HUES64 (cell line): Measurements from ENCODE around the gene SFMBT1.

ENCODE experiments used
- H3K27ac ChIP-seq: 2 replicates; pipeline ENCODE4 v1.7.0; 2013; ENCODE audit warnings: low read depth, low read length, inconsistent platforms
- H3K27me3 ChIP-seq: 2 replicates; pipeline ENCODE4 v1.6.1; 2013; ENCODE audit warnings: mild to moderate bottlenecking, low read length; ENCODE audit not compliant: insufficient read depth
- H3K36me3 ChIP-seq: 2 replicates; pipeline ENCODE4 v1.6.1; 2013; ENCODE audit warnings: mild to moderate bottlenecking, low read length; ENCODE audit not compliant: insufficient read depth
- H3K4me1 ChIP-seq: 2 replicates; pipeline ENCODE4 v1.6.1; 2013; ENCODE audit warnings: mild to moderate bottlenecking, low read length, moderate library complexity; ENCODE audit not compliant: insufficient read depth
- H3K4me3 ChIP-seq: 2 replicates; pipeline ENCODE4 v1.5.1; 2013; ENCODE audit warnings: mild to moderate bottlenecking, low read length, moderate library complexity
- H3K9ac ChIP-seq: 2 replicates; pipeline ENCODE4 v1.6.1; 2013; ENCODE audit warnings: mild to moderate bottlenecking, low read depth, low read length
- H3K9me3 ChIP-seq: 2 replicates; pipeline ENCODE4 v1.6.1; 2013; ENCODE audit warnings: low read depth, low read length; ENCODE audit not compliant: insufficient read depth
- WGBS: fragments of 150-250, 120-280 bp; methylation state at CpG from one replicate; pipeline ENCODE4 v1.1.7; 2013; ENCODE audit warnings: missing lambda C conversion rate; 5-methylcytosine and 5-hydroxymethylcytosine counted together

The SFMBT1 gene

DNA sequence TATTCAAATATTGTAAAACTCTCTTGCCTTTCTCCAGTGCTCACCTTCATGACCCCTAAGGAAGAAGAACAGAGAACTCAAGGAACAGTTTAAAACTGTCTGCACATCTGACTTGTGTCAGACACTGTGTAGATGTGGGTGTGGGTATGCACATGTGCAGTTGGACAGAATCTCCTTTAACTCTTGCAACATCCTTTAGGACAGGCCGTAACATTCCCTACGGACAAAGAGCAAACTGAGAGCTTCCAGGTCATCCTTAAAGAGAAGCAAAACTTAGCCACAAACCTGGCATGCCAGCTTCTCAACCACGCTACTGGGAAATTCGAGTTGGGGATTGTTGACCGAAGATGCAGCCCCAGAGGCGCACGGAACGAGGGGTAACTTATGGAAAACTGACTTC, 4.1 kb upstream of the SFMBT1 start:
- Histone ChIP-seq H3K27me3 (peaks cover 28% of the 10 kb centered on the region), H3K4me1 (no peaks in the 10 kb centered on the region), H3K9me3 (no peaks in the 10 kb centered on the region), H3K9ac (no peak overlapping the region), H3K4me3 (no peak overlapping the region), H3K27ac (no peak overlapping the region), H3K36me3 (no peaks in the 10 kb centered on the region)
- 90% methylated on average over 8 of the region's 8 CpGs for WGBS

DNA sequence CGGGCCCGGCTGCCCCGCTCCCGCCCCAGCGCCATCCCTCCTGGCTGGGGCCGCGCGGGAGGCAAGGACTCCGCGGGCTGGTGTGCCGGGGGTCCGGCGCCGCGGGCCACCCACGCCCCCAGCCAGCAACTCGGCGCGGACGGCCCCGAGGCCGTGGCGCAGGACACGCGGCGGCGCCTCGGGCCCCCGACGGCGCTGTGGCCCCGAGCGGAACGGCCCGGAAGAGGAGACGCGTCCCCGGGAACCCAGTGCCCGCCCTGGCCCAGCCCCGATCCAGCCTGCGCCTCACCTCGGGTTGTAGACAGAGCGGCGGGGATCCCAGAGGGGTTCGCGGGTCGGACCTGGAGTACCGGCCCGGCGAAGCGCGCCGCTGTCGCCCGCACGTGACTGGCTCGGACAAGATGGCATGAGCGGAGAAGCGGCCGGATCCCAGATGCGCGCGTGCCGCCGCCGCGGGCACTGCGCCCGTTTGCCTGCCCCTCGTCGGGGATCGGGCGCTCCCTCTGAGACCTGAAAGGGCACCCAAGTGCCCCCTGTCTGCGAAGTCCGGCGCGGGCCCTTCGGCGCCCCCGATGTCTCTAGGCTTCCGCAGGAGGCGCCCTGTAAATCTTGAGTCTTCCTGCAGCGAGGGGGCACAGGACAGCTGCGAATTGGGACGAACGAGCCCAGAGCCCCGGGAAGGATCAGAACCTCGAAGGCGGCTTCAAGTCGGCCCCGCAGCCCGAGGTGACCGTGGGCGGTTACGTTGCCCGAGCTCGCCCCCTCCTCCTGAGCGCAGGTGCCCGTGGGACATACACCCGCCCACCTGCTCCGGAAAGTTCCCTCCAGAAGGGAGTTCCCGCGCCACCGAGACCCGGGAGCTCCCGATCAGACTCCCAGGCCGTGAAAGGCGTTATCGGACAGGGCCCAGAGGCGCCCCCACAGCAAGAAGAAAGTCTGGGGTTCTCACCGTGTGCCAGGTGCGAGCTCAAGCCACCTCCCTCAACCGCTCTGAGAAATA, 598 bp upstream of the SFMBT1 start:
- Histone ChIP-seq H3K36me3 (no peaks in the 10 kb centered on the region), H3K4me1 (0 out of 2 replicates have a peak, but pooled peaks cover 4% of the 10 kb centered on the region), H3K9ac (peak overlapping the region; percentile 82), H3K27me3 (peaks cover 52% of the 10 kb centered on the region), H3K27ac (no peak overlapping the region), H3K4me3 (peak overlapping the region; percentile 69), H3K9me3 (no peaks in the 10 kb centered on the region)
- WGBS: 2% methylated on average over 113 of the region's 113 CpGs

DNA sequence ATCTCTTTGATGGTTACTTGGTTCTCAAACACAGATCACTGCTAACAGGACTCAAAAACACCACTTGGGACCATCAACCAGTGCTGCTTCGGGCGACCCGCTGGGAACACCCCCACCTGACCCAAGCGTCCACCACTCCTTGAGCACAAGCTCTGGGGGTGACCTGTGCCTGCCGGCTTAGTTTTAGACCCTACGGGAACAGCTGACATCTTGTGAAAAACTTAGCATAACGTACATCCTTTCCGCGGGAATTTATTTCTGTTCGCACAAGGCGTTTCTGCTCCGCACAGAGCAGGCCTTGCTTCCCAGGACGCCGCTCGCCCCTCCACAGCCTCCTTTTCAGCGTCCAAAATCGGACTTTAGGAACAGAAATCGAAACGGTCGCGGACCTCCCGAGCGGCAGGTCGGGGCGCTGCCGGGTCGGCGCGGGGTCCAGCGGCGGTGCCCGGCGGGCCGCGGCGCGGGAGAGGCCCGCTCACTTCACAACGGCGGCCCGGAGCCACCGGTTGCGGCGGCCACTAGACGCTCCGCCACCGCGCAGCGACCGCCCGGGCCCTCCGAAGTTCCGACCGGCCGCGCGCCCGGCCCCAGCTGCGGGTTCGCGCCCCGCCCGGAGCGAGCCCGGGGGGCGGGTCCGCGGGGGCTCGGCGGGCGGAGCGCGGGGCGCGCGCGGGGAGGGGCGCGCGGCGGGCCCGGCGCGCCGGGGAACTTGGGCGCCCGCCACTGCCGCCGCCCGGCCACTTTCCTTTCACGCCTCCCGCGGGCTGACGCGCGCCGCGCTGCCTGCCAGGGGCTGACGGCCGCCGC, 959 bp downstream of the SFMBT1 start:
- no peak overlapping the region; the same call in 1 of the 2 replicates for H3K27ac ChIP-seq
- H3K4me1 ChIP-seq: 0 out of 2 replicates have a peak, but pooled peaks cover 4% of the 10 kb centered on the region
- under 1% methylated on average over 101 of the region's 101 CpGs for WGBS
- no peaks in the 10 kb centered on the region for H3K9me3 ChIP-seq
- H3K27me3 ChIP-seq: peaks cover 51% of the 10 kb centered on the region
- H3K36me3 ChIP-seq: no peaks in the 10 kb centered on the region
- H3K9ac ChIP-seq: peak overlapping the region; percentile 59
- peak overlapping the region; percentile 69 for H3K4me3 ChIP-seq

DNA sequence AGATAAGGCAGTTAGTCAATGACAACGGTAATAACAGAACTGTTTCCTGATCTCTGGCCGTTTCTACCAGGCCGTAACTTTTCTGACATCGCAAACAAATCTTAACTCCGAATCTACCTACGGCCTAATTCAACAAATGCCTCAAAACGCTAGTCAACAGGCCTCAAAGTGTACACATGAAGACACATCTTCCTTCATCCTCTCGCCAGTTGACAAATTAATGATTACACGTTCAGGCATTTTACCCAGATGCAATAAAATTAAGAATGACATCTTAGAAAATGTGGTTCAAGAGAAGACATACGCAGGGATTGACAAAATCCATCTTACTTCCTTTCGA, 1.5 kb downstream of the SFMBT1 start:
- no peaks in the 10 kb centered on the region for H3K36me3 ChIP-seq
- H3K9ac ChIP-seq: 0 out of 2 replicates have a peak overlapping the region, but pooled peaks have one; percentile 59
- H3K9me3 ChIP-seq: no peaks in the 10 kb centered on the region
- H3K4me3 ChIP-seq: peak overlapping the region; percentile 69
- peaks cover 49% of the 10 kb centered on the region for H3K27me3 ChIP-seq
- WGBS: 70% methylated on average over 11 of the region's 11 CpGs
- no peak overlapping the region for H3K27ac ChIP-seq
- 0 out of 2 replicates have a peak, but pooled peaks cover 4% of the 10 kb centered on the region for H3K4me1 ChIP-seq

DNA sequence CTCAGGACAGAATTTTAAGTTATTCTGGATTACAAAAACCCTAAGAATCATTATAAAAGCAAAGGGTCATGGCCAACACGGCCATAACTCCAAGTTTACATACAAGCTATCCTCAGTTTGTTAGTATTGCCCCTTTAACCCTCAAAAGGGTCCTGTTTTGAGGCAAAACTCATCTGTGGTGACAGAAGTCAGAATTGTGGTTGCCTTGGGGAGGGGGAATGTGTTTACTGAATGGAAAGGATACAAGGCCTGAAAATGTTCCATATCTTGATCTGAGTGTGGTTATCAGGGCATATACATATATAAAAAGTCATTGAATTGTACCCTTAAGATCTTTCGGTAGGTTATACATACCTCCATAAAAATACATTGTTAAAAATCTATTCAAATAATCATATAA, 2.1 kb downstream of the SFMBT1 start:
- Histone ChIP-seq H3K4me3 (no peak overlapping the region), H3K4me1 (0 out of 2 replicates have a peak, but pooled peaks cover 4% of the 10 kb centered on the region), H3K9me3 (no peaks in the 10 kb centered on the region), H3K9ac (no peak overlapping the region), H3K27ac (no peak overlapping the region), H3K36me3 (no peaks in the 10 kb centered on the region), H3K27me3 (peaks cover 47% of the 10 kb centered on the region)
- WGBS: 90% methylated on average over 2 of the region's 2 CpGs

DNA sequence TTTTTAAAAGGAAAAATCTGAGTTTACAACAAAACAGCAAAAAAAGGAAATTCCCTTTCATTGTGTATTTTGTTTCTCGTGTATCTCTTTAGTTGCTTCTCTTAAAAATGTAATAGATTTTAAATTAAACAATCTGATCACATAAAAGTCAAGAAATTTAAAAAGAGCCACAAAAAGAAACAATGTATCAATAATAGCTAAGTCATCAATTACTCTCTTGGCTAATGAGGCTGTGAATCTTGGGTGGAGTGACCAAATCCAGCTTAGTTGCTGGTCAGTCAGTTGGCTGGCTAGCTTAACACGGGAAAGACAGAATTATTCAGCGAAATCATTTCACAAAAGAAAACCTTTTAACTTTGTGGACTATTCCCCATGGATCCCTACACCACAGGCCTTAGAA, 3.2 kb downstream of the SFMBT1 start:
- H3K9ac ChIP-seq: no peak overlapping the region
- no peak overlapping the region for H3K4me3 ChIP-seq
- 80% methylated on average over 2 of the region's 3 CpGs for WGBS
- H3K27me3 ChIP-seq: peaks cover 40% of the 10 kb centered on the region
- H3K4me1 ChIP-seq: 0 out of 2 replicates have a peak, but pooled peaks cover 4% of the 10 kb centered on the region
- H3K27ac ChIP-seq: no peak overlapping the region
- no peaks in the 10 kb centered on the region for H3K9me3 ChIP-seq
- no peaks in the 10 kb centered on the region for H3K36me3 ChIP-seq

DNA sequence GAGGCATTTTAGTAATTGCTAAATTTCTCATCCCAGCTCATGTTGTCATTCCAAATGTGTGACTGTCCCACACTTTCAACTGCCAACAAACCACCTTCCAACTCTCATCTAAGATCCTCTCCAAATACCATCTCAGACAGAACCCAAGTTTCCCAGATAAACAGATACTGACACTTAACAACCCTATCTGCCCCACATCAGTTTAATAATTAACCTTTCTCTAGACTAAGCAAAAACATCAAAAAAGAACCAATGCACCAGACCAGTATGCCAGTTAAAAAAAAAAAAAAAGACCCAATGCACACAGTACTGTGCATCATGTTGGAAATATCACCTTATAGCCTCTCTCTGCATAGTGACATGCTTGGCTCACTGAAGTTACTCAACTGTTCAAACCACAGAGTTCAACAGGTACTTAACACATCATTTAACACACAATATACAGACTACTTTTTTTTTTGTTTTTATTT, 5.5 kb downstream of the SFMBT1 start:
- Histone ChIP-seq H3K27ac (no peak overlapping the region), H3K27me3 (peaks cover 24% of the 10 kb centered on the region), H3K36me3 (no peaks in the 10 kb centered on the region), H3K9me3 (no peaks in the 10 kb centered on the region), H3K4me3 (no peak overlapping the region), H3K4me1 (0 out of 2 replicates have a peak, but pooled peaks cover 8% of the 10 kb centered on the region), H3K9ac (no peak overlapping the region)

DNA sequence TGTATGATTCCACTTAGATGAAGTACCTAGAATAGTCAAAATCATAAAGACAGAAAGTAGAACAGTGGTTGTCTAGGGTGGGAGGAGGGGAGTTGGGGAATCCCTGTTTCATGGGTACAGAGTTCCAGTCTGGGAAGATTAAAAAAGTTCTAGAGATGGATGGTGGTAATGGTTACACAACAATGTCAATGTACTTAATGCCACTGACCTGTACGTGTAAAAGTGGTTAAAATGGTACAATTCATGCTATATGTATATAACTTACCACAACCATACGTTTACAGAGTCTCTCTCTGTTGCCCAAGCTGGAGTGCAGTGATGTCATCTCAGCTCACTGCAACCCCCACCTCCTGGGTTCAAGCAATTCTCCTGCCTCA, 6.5 kb downstream of the SFMBT1 start:
- H3K9ac ChIP-seq: no peak overlapping the region
- H3K27ac ChIP-seq: no peak overlapping the region
- H3K36me3 ChIP-seq: no peaks in the 10 kb centered on the region
- 0 out of 2 replicates have a peak, but pooled peaks cover 6% of the 10 kb centered on the region for H3K4me1 ChIP-seq
- peaks cover 19% of the 10 kb centered on the region for H3K27me3 ChIP-seq
- H3K4me3 ChIP-seq: no peak overlapping the region
- 84% methylated on average over 1 of the region's 2 CpGs for WGBS
- no peaks in the 10 kb centered on the region for H3K9me3 ChIP-seq

DNA sequence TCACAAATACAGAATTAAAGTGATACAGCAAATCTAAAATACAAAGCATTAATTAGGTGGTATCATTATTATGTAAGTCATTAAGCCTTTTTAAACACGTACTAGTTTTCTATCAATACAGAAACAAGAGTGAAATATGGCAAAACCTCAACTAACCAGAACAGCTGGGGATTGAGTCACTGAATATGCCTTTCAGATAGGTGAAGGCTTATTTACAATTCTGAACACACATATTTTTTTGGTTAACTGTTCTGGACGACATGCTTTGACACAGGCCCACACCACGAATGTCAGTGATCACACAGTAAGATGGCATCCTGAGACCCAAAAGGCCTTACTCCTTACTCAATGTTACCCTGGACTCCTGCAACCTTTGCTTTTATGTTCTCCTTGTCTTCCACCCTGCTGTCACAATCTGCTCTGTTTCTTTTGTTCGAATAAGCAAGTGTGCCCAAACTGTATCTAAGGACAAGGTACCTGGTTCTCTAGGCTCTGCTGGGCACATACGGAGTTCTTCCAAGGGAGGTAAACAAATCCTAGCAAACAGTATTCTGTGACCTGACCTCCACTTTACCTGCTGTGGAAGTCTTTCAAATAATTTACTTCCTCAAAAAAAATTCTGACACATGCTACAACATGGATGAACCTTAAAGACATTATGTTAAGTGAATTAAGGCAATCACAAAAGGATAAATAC, 7.0 kb downstream of the SFMBT1 start:
- no peak overlapping the region for H3K4me3 ChIP-seq
- H3K36me3 ChIP-seq: no peaks in the 10 kb centered on the region
- 0 out of 2 replicates have a peak, but pooled peaks cover 4% of the 10 kb centered on the region for H3K4me1 ChIP-seq
- H3K9me3 ChIP-seq: no peaks in the 10 kb centered on the region
- peaks cover 13% of the 10 kb centered on the region for H3K27me3 ChIP-seq
- no peak overlapping the region for H3K27ac ChIP-seq
- WGBS: 93% methylated on average over 5 of the region's 5 CpGs
- no peak overlapping the region for H3K9ac ChIP-seq

DNA sequence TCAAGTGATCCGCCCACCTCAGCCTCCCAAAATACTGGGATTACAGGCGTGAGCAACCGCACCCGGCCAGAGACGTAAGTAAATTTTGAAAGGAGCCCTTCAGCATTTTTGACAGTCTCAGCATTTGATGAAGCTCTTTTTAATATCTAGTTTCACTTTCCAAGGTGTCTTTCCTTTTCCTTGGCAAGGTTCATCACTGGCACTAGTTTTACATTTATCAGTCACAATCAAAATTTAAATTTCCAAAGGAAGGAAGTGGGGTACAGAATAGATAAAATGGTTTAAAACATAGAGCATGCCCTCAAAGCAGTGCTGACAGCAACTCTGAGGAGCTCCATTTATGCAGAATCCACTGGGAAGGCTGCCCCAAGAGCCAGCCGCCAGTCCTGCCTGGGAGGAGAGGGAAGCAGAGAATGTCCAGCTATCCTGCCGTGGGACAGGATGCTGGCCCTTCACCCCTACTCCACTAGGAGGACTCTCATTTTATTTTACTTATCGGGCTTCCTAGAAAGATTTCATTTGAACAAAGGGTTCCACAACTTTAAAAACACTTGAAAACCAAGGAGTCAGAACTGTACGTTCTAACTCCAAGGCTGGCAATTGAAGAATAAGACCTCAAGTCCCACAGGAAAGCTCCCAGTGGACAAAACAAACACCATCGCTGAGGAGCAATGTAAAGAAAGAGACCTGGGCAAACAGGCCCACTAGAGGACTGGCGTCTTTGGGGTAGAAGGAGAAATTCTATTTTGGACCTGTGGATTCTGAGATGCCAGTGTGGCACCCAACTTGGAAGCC, 9.9 kb downstream of the SFMBT1 start:
- Histone ChIP-seq H3K4me1 (peaks cover 11% of the 10 kb centered on the region), H3K27me3 (no peaks in the 10 kb centered on the region), H3K27ac (no peak overlapping the region), H3K36me3 (no peaks in the 10 kb centered on the region), H3K9me3 (no peaks in the 10 kb centered on the region), H3K9ac (no peak overlapping the region), H3K4me3 (no peak overlapping the region)
- 90% methylated on average over 11 of the region's 11 CpGs for WGBS
